Measurements from ENCODE around the gene C1RL.

DNA sequence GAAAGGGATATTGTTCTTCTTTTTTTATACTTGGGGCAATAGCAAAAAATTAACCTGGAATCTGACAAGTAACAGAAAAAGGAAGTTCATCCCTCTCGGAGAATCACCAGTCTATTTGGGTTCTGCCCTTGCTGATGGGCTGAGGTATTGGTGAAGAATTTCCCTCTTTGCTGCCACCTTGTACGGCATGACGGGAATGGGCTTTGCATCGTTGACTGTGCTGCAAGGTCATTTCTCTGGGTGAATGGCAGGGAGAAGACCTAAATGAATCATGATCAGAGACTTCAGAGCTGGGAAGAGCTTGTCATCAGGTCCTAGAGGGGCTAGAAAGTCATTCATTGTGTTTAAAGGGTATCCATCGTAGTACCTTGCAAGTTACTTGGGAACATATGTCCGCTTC lies 36.5 kb downstream of the C1RL start:
- TF ChIP-seq, protein P1, sequence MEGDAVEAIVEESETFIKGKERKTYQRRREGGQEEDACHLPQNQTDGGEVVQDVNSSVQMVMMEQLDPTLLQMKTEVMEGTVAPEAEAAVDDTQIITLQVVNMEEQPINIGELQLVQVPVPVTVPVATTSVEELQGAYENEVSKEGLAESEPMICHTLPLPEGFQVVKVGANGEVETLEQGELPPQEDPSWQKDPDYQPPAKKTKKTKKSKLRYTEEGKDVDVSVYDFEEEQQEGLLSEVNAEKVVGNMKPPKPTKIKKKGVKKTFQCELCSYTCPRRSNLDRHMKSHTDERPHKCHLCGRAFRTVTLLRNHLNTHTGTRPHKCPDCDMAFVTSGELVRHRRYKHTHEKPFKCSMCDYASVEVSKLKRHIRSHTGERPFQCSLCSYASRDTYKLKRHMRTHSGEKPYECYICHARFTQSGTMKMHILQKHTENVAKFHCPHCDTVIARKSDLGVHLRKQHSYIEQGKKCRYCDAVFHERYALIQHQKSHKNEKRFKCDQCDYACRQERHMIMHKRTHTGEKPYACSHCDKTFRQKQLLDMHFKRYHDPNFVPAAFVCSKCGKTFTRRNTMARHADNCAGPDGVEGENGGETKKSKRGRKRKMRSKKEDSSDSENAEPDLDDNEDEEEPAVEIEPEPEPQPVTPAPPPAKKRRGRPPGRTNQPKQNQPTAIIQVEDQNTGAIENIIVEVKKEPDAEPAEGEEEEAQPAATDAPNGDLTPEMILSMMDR (conservative IDR thresholded peaks at IDR 0.05 in 1 of 2, IDR thresholded peaks at IDR 0.05 in 1 of 2; ENCODE audit: extremely low read depth in 1 of 2, insufficient read depth in 1 of 2, low read depth in 1 of 2, low read length in 2 of 2): no peak
- TF ChIP-seq EZH2 (IDR thresholded peaks at IDR 0.05; ENCODE audit: borderline replicate concordance, low read length): no peak
